B cell (primary cell): ENCODE measurements around the gene C2CD3.

Experiments
- CTCF ChIP-seq: fragments of 200-600 bp; IDR thresholded peaks from one replicate; pipeline ENCODE4 v1.8.0; 2022; ENCODE audit warnings: antibody characterized with exemption, mild to moderate bottlenecking
- EZH2 ChIP-seq: IDR thresholded peaks from 2 replicates; pipeline ENCODE4 v1.6.1; 2012; ENCODE audit warnings: borderline replicate concordance, low read depth, mild to moderate bottlenecking, moderate library complexity, low read length; ENCODE audit not compliant: insufficient read depth, poor library complexity, severe bottlenecking

GRCh38 chr11:74135127-74135840 lies 35.5 kb downstream of the C2CD3 start:
- no peak for TF ChIP-seq CTCF
- TF ChIP-seq EZH2 = no peak
